Measurements from ENCODE around the gene RHBDL1. TPM values are rescaled to one million over a fixed set of nuclear protein-coding genes. Genes with fewer than 3 reads are reported as not detected.

Gene RHBDL1
- total and polyA plus RNA-seq, 9 of the 15 experiments (the other 6 are each of a cell fraction or from before 2014, with no cell fraction given), result 0.03 to 5.6 (median 1.3) TPM; not detected in 1

- no peak overlapping the region for H3K27ac ChIP-seq (ENCODE audit: extremely low read depth, low read depth, low read length)
- in situ Hi-C loops (cut with MboI) (no loop called here), intact Hi-C loops (cut with micrococcal nuclease) (no loop called here)
- H3K4me3 ChIP-seq, result no peak overlapping the region
- H3K4me2 ChIP-seq (ENCODE audit: insufficient read depth, low read length), result no peak overlapping the region
- no peaks in the 10 kb centered on the region for H3K9me1 ChIP-seq (ENCODE audit: control insufficient read depth, insufficient read depth, low read length)
- WGBS (ENCODE audit: insufficient coverage, low coverage, missing lambda C conversion rate), result 81% methylated on average over 21 of the region's 29 CpGs
- no peak overlapping the region for H2AFZ ChIP-seq (ENCODE audit: low read depth, low read length)
- no peaks in the 10 kb centered on the region; the same call in 1 of the 2 replicates for H4K20me1 ChIP-seq (replicated peaks; ENCODE audit: control insufficient read depth, insufficient read depth, low read length)
- peaks cover 55% of the 10 kb centered on the region for H3K79me2 ChIP-seq (ENCODE audit: control insufficient read depth, insufficient read depth, low read length)
- CTCF ChIA-PET (ENCODE audit: low intra/inter-chr PET ratio), result no interaction called here
- no TSS peak for BruUV-seq (replicated peaks)
- H3K9me3 ChIP-seq (replicated peaks; ENCODE audit: control insufficient read depth, insufficient read depth, low read depth, low read length), result no peaks in the 10 kb centered on the region
- H3K9ac ChIP-seq (ENCODE audit: insufficient read depth in 1 of 2, low read depth in 2 of 2, low read length in 2 of 2), result peak overlapping the region in 1 of 2 experiments; percentile 59; a peak in 2 of 4 replicates
- H3K4me1 ChIP-seq (replicated peaks in 1 of 2; ENCODE audit: control insufficient read depth in 2 of 2, insufficient read depth in 2 of 2, low read length in 2 of 2), result peaks cover 15 to 96% of the 10 kb centered on the region in 2 experiments
- peaks cover 15% of the 10 kb centered on the region; the same call in 1 of the 3 replicates for H3K36me3 ChIP-seq (ENCODE audit: control insufficient read depth, insufficient read depth, low read length)
- ATAC-seq, result no peak
- H3K27me3 ChIP-seq (ENCODE audit: control insufficient read depth in 2 of 2, insufficient read depth in 2 of 2, low read length in 2 of 2), result no peaks in the 10 kb centered on the region
- no peak for FAIRE-seq
- TF ChIP-seq CBX3 (IDR thresholded peaks at IDR 0.05; ENCODE audit: borderline replicate concordance in 1 of 2, low read length in 2 of 2) (no peak), POLR3G (IDR thresholded peaks at IDR 0.05; ENCODE audit: extremely low read depth, insufficient read length, insufficient replicate concordance) (no peak), RBM15 (IDR thresholded peaks at IDR 0.05; ENCODE audit: insufficient read depth, low read length) (no peak), ZBTB33 (CRISPR knock-in tag; IDR thresholded peaks at IDR 0.05) (peak; percentile 61; the same call in 1 of the 2 replicates), POLR2A (conservative IDR thresholded peaks at IDR 0.05) (peak; percentile 45; the same call in 1 of the 2 replicates), ZBTB7A (IDR thresholded peaks at IDR 0.05; ENCODE audit: borderline replicate concordance, control insufficient read depth, low read depth, low read length) (peak; percentile 21; the same call in 1 of the 2 replicates), POLR2G (IDR thresholded peaks at IDR 0.05; ENCODE audit: low read depth, low read length) (peak; percentile 60), RBFOX2 (IDR thresholded peaks at IDR 0.05; ENCODE audit: low read depth, low read length) (peak; percentile 10)
- TF ChIP-seq, protein P1, sequence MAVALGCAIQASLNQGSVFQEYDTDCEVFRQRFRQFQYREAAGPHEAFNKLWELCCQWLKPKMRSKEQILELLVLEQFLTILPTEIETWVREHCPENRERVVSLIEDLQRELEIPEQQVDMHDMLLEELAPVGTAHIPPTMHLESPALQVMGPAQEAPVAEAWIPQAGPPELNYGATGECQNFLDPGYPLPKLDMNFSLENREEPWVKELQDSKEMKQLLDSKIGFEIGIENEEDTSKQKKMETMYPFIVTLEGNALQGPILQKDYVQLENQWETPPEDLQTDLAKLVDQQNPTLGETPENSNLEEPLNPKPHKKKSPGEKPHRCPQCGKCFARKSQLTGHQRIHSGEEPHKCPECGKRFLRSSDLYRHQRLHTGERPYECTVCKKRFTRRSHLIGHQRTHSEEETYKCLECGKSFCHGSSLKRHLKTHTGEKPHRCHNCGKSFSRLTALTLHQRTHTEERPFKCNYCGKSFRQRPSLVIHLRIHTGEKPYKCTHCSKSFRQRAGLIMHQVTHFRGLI (CRISPR knock-in tag; IDR thresholded peaks at IDR 0.05), result no peak
- TF ChIP-seq, protein P2, sequence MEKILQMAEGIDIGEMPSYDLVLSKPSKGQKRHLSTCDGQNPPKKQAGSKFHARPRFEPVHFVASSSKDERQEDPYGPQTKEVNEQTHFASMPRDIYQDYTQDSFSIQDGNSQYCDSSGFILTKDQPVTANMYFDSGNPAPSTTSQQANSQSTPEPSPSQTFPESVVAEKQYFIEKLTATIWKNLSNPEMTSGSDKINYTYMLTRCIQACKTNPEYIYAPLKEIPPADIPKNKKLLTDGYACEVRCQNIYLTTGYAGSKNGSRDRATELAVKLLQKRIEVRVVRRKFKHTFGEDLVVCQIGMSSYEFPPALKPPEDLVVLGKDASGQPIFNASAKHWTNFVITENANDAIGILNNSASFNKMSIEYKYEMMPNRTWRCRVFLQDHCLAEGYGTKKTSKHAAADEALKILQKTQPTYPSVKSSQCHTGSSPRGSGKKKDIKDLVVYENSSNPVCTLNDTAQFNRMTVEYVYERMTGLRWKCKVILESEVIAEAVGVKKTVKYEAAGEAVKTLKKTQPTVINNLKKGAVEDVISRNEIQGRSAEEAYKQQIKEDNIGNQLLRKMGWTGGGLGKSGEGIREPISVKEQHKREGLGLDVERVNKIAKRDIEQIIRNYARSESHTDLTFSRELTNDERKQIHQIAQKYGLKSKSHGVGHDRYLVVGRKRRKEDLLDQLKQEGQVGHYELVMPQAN (IDR thresholded peaks at IDR 0.05; ENCODE audit: borderline replicate concordance), result no peak
- no peak for DNase-seq (ENCODE audit: extremely low read depth in 1 of 4, low spot score in 3 of 4)
- POLR2A ChIA-PET, result interaction anchor here (0.6 to 4.5 kb wide), 9 partner anchors 9 to 169 kb away, joined by 3 to 25 read pairs (median 3); partner anchors contain the start of gene METRN
Measured at GRCh38 chr16:724188-725040, 48.9 kb downstream of the RHBDL1 start.

Data from K562 (cell line).